T1000 (cell line): ENCODE data around the gene NT5M.

Source experiments
- DNase-seq: peaks from one replicate; lab custom pipeline; 2025; ENCODE audit warnings: mixed read lengths; lab: John Stamatoyannopoulos, UW

NT5M gene

GRCh38 chr17:17395885-17396284, 92.7 kb downstream of the NT5M start:
- DNase-seq, result no peak
